ENCODE results near the gene SLF1. TPM values are rescaled to one million over a fixed set of nuclear protein-coding genes. Genes with fewer than 3 reads are reported as not detected.

Gene SLF1
- total RNA-seq, 6 experiments from 2014 or later = 3.3 to 6.6 (median 5.0) TPM

GRCh38 chr5:94740286-94740685, 121.8 kb downstream of the SLF1 start:
- TF ChIP-seq CTCF (IDR thresholded peaks at IDR 0.05) = no peak
- Mint-ChIP-seq H3K9me3 (no peaks in the 10 kb centered on the region), H3K4me3 (no peak overlapping the region), H3K27me3 (ENCODE audit: insufficient read depth) (peaks cover 3% of the 10 kb centered on the region; the same call in 1 of the 2 replicates), H3K27ac (no peak overlapping the region), H3K4me1 (ENCODE audit: low read depth) (no peaks in the 10 kb centered on the region), H3K36me3 (ENCODE audit: low read depth) (no peaks in the 10 kb centered on the region)
- DNase-seq = no peak

GRCh38 chr5:94742852-94743251, 124.4 kb downstream of the SLF1 start:
- peaks cover 7% of the 10 kb centered on the region for H3K4me1 Mint-ChIP-seq (ENCODE audit: low read depth)
- H3K9me3 Mint-ChIP-seq = no peaks in the 10 kb centered on the region
- peaks cover 5% of the 10 kb centered on the region for H3K27me3 Mint-ChIP-seq (ENCODE audit: insufficient read depth)
- no peaks in the 10 kb centered on the region for H3K36me3 Mint-ChIP-seq (ENCODE audit: low read depth)
- no peak overlapping the region for H3K27ac Mint-ChIP-seq
- DNase-seq = no peak
- TF ChIP-seq CTCF (IDR thresholded peaks at IDR 0.05) = no peak
- H3K4me3 Mint-ChIP-seq = no peak overlapping the region

GRCh38 chr5:94744906-94745305, 126.4 kb downstream of the SLF1 start:
- TF ChIP-seq CTCF (IDR thresholded peaks at IDR 0.05) = no peak
- peaks cover 7% of the 10 kb centered on the region for H3K4me1 Mint-ChIP-seq (ENCODE audit: low read depth)
- no peak overlapping the region for H3K27ac Mint-ChIP-seq
- H3K9me3 Mint-ChIP-seq = no peaks in the 10 kb centered on the region
- H3K27me3 Mint-ChIP-seq (ENCODE audit: insufficient read depth) = peaks cover 5% of the 10 kb centered on the region
- DNase-seq = no peak
- H3K4me3 Mint-ChIP-seq = no peak overlapping the region
- no peaks in the 10 kb centered on the region for H3K36me3 Mint-ChIP-seq (ENCODE audit: low read depth)

GRCh38 chr5:94745786-94746730, 127.6 kb downstream of the SLF1 start:
- Mint-ChIP-seq H3K27ac (no peak overlapping the region), H3K4me3 (no peak overlapping the region), H3K9me3 (no peaks in the 10 kb centered on the region), H3K27me3 (ENCODE audit: insufficient read depth) (peaks cover 6% of the 10 kb centered on the region), H3K4me1 (ENCODE audit: low read depth) (peaks cover 7% of the 10 kb centered on the region), H3K36me3 (ENCODE audit: low read depth) (no peaks in the 10 kb centered on the region)
- no peak for TF ChIP-seq CTCF (IDR thresholded peaks at IDR 0.05)
- no peak for DNase-seq

- Mint-ChIP-seq H3K36me3 (ENCODE audit: low read depth) (no peaks in the 10 kb centered on the region), H3K9me3 (no peaks in the 10 kb centered on the region), H3K4me3 (no peak overlapping the region), H3K27ac (no peak overlapping the region), H3K4me1 (ENCODE audit: low read depth) (peaks cover 7% of the 10 kb centered on the region), H3K27me3 (ENCODE audit: insufficient read depth) (peaks cover 12% of the 10 kb centered on the region)
- no peak for TF ChIP-seq CTCF (IDR thresholded peaks at IDR 0.05)
- DNase-seq = no peak
Measured at GRCh38 chr5:94746731-94747124, 128.3 kb downstream of the SLF1 start.

Other genes with a start within 250 kb of the SLF1 start
- 1 to 10 TPM; 1.3 to 2.8 (median 1.7) TPM for gene KIAA0825, start 65 bp upstream of the SLF1 start, total RNA-seq (2021; fragmentation: NEBNext Ultra II Directional; extraction: Animal tissue kit (Norgen Biotek cat#: 25700))